Activated B cell treated with CpG ODN at 0.5 μM for 24 hours (primary cell): ENCODE measurements around the gene PDPK1. TPM values are rescaled to one million over a fixed set of nuclear protein-coding genes. Genes with fewer than 3 reads are reported as not detected.
A peak's percentile ranks its signal among the peaks of the same experiment; 100 is the strongest.

Experiments
- ATAC-seq: fragments of 200-7000 bp; cut with Tn5 transposase; one replicate; pipeline ENCODE4 v1.10.0; 2021; ENCODE audit warnings: low read depth, mild to moderate bottlenecking, moderate library complexity
- CTCF ChIA-PET: fragments of 350-600 bp; sonication (Branson Sonifier 250); formaldehyde crosslinking; loops from one replicate; lab custom pipeline; 2021; ENCODE audit warnings: antibody characterized with exemption; lab: Charles Lee
- POLR2A ChIA-PET: fragments of 350-600 bp; sonication (Branson Sonifier 250); formaldehyde crosslinking; loops from one replicate; lab custom pipeline; 2021; ENCODE audit warnings: antibody characterized with exemption; lab: Charles Lee
- DNase-seq: peaks from one replicate; pipeline ENCODE4 v3.0.0; 2022
- H3K27ac Mint-ChIP-seq: one replicate; pipeline ENCODE4 v1.8.0; 2020; ENCODE audit warnings: mixed read lengths
- H3K27me3 Mint-ChIP-seq: one replicate; pipeline ENCODE4 v1.8.0; 2021; ENCODE audit warnings: mixed read lengths
- H3K36me3 Mint-ChIP-seq: one replicate; pipeline ENCODE4 v1.8.0; 2021; ENCODE audit warnings: low read depth, mixed read lengths
- H3K4me1 Mint-ChIP-seq: one replicate; pipeline ENCODE4 v1.8.0; 2021; ENCODE audit warnings: mixed read lengths
- H3K4me3 Mint-ChIP-seq: one replicate; pipeline ENCODE4 v1.8.0; 2020; ENCODE audit warnings: mild to moderate bottlenecking, mixed read lengths
- H3K9me3 Mint-ChIP-seq: one replicate; pipeline ENCODE4 v1.8.0; 2020; ENCODE audit warnings: mixed read lengths
- intact Hi-C: fragments of 100-400 bp; cut with micrococcal nuclease; formaldehyde crosslinking; loops from one replicate; pipeline ENCODE4 v1.15.1; 2024
- total RNA-seq: library from RNA; stranded (reverse); gene quantifications from 2 replicates; pipeline ENCODE4 v1.2.3, GENCODE V29; 2022
- TF ChIP-seq, protein P1 (sequence below): fragments of 200-600 bp; IDR thresholded peaks from one replicate; pipeline ENCODE4 v1.8.0; 2022; ENCODE audit warnings: antibody characterized with exemption, mild to moderate bottlenecking

Gene PDPK1
- total RNA-seq, 1 donor from 2014 or later, result 62.0 TPM

DNA sequence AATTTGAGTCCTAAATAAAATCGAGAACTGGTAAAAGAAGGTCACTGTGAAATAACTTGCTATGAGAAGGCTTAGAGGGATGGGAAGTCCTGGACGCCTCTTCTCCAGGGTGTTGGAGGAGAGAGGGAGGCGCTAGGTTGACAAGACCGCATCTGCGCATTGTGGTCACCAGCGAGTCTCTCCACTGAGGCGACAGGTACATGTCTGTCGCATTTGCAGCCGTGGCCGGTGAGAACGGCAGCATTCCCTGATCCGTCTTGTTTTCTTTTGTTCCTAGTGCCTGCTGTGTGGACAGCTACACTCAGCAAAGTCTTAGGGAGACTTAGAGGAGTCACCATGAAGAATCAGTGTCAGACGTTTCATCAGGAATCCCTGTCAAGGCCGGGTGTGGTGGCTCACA, 32.1 kb upstream of the PDPK1 start:
- ChIA-PET POLR2A (interaction anchor here (2.4 to 3.1 kb wide), 2 partner anchors 15 to 26 kb away, joined by 16 to 17 read pairs; partner anchors contain the start of genes AMDHD2 and CEMP1), CTCF (no interaction called here)
- no peak overlapping the region for H3K4me3 Mint-ChIP-seq
- no peaks in the 10 kb centered on the region for H3K27me3 Mint-ChIP-seq
- H3K9me3 Mint-ChIP-seq, result no peaks in the 10 kb centered on the region
- DNase-seq, result no peak
- H3K27ac Mint-ChIP-seq, result peak overlapping the region; percentile 6
- ATAC-seq, result no peak
- TF ChIP-seq, protein P1, sequence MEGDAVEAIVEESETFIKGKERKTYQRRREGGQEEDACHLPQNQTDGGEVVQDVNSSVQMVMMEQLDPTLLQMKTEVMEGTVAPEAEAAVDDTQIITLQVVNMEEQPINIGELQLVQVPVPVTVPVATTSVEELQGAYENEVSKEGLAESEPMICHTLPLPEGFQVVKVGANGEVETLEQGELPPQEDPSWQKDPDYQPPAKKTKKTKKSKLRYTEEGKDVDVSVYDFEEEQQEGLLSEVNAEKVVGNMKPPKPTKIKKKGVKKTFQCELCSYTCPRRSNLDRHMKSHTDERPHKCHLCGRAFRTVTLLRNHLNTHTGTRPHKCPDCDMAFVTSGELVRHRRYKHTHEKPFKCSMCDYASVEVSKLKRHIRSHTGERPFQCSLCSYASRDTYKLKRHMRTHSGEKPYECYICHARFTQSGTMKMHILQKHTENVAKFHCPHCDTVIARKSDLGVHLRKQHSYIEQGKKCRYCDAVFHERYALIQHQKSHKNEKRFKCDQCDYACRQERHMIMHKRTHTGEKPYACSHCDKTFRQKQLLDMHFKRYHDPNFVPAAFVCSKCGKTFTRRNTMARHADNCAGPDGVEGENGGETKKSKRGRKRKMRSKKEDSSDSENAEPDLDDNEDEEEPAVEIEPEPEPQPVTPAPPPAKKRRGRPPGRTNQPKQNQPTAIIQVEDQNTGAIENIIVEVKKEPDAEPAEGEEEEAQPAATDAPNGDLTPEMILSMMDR, result no peak
- H3K4me1 Mint-ChIP-seq, result peaks cover 54% of the 10 kb centered on the region
- intact Hi-C loops, result no loop called here
- no peaks in the 10 kb centered on the region for H3K36me3 Mint-ChIP-seq

DNA sequence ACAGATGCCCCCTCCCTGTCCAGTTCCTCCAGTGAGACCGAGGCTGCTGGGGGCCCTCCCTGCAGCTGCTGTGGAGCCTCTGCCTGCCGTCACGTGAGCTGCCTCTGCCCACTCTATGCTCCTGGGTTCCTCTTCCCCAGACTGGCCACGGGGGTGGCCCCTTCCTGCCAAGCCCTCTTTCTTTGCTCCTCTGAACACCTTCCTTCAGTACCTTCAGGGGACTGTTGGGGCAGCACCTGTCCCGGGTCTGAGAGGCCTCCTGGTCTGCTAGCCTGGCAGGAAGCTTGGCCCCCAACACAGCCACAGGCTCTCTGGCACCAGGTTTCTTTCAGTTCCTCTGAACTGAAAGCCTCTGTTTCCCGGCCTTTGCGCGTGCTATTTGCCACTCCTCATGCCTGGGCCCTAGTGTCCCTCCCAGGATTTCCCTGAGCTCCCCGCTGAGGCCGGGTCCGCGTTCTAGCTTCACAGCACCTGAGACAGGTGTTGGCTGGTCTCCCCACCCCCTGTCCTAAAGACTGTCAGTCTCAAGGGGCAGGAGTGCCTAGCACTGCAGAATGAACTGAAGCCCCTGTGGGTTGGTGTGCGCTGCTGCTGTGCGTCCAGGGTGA, 30.7 kb upstream of the PDPK1 start:
- TF ChIP-seq, protein P1, result no peak
- ChIA-PET CTCF (interaction anchor here (0.9 to 1.1 kb wide), 3 partner anchors 8 to 33 kb away, joined by 4 to 7 read pairs (median 5); partner anchors contain the start of gene AMDHD2), POLR2A (interaction anchor here (0.6 to 3.1 kb wide), 12 partner anchors 9 to 604 kb away, joined by 3 to 17 read pairs (median 4); partner anchors contain the start of genes AMDHD2, CEMP1, ECI1 and PDPK1)
- peak; percentile 89 for ATAC-seq
- intact Hi-C loops, result no loop called here
- H3K36me3 Mint-ChIP-seq, result no peaks in the 10 kb centered on the region
- peak; percentile 51 for DNase-seq
- peak overlapping the region; percentile 33 for H3K4me3 Mint-ChIP-seq
- peaks cover 62% of the 10 kb centered on the region for H3K4me1 Mint-ChIP-seq
- no peaks in the 10 kb centered on the region for H3K9me3 Mint-ChIP-seq
- no peaks in the 10 kb centered on the region for H3K27me3 Mint-ChIP-seq
- peak overlapping the region; percentile 89 for H3K27ac Mint-ChIP-seq

DNA sequence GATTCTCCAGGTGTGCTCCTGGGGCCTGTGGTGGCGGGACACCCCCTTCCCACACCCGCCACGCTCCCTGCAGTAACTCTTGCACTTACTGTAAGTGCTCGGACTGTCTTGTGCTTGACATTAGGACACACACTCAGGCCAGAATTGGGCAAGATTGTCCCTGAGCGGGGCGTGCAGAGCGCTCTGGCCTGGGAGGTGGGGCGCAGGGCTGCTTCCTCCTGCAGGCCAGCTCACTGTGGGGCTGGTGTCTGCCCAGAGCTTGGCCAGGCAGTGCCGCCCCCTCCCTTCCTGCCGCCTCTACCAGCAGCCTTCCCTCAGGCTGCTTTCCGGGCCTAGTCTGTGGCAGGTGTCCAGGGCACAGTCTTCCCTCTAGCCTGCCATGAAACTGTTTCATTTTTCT, 30.2 kb upstream of the PDPK1 start:
- TF ChIP-seq, protein P1, result no peak
- no peak for DNase-seq
- H3K27ac Mint-ChIP-seq, result peak overlapping the region; percentile 89
- CTCF ChIA-PET, result interaction anchor here (0.9 to 1.1 kb wide), 3 partner anchors 8 to 33 kb away, joined by 4 to 7 read pairs (median 5); partner anchors contain the start of gene AMDHD2
- intact Hi-C loops, result no loop called here
- H3K4me1 Mint-ChIP-seq, result peaks cover 67% of the 10 kb centered on the region
- ATAC-seq, result peak; percentile 9
- POLR2A ChIA-PET, result interaction anchor here (0.9 to 3.1 kb wide), 9 partner anchors 8 to 352 kb away, joined by 3 to 17 read pairs (median 4); partner anchors contain the start of genes AMDHD2, CEMP1, ECI1 and PDPK1
- no peak overlapping the region for H3K4me3 Mint-ChIP-seq
- H3K27me3 Mint-ChIP-seq, result no peaks in the 10 kb centered on the region
- H3K36me3 Mint-ChIP-seq, result no peaks in the 10 kb centered on the region
- no peaks in the 10 kb centered on the region for H3K9me3 Mint-ChIP-seq

DNA sequence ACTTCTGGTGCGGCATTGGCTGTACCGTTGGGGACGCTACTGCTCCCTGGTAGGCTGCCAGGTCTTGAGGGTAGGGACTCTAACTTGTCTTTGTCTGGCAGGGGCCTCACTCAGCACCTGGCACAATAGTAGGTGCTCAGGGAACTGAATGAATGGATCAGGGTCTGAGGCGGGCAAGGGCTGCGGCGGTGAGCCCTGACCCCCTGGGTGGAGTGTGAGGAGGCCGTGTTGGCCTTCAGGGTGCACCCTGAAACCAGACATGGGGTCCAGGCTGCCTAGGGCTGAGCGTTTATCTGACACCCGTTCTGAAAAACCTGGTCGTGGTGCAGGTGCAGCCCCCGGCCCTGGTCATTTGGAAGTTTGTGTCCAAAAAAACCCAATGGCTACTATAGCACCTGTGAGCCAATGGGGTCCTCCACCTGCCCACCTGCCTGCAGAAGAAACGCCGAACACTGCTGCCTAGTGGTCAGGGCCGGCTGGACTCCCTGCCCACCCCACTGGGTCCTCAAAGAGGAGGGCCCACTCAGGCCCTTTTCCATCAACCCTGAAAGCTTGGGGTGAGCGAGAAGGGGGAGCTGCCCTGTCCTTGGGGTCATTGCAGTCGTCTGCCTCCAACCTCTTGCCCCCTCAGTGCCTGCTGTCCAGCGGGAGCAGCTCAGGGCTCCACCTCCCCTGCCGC, 29.0 kb upstream of the PDPK1 start:
- Mint-ChIP-seq H3K27me3 (no peaks in the 10 kb centered on the region), H3K4me1 (peaks cover 76% of the 10 kb centered on the region), H3K36me3 (peaks cover under 1% of the 10 kb centered on the region), H3K4me3 (peak overlapping the region; percentile 57), H3K27ac (peak overlapping the region; percentile 94), H3K9me3 (no peaks in the 10 kb centered on the region)
- ATAC-seq, result no peak
- DNase-seq, result no peak
- ChIA-PET CTCF (interaction anchor here (1.4 to 1.6 kb wide), 2 partner anchors 8 to 11 kb away, joined by 3 to 6 read pairs; partner anchors contain the start of gene AMDHD2), POLR2A (interaction anchor here (2.3 to 3.1 kb wide), 2 partner anchors 12 to 23 kb away, joined by 13 to 17 read pairs; partner anchors contain the start of genes AMDHD2 and CEMP1)
- intact Hi-C loops, result no loop called here
- TF ChIP-seq, protein P1, result no peak
